ENCODE results near the gene COL21A1.

DNA sequence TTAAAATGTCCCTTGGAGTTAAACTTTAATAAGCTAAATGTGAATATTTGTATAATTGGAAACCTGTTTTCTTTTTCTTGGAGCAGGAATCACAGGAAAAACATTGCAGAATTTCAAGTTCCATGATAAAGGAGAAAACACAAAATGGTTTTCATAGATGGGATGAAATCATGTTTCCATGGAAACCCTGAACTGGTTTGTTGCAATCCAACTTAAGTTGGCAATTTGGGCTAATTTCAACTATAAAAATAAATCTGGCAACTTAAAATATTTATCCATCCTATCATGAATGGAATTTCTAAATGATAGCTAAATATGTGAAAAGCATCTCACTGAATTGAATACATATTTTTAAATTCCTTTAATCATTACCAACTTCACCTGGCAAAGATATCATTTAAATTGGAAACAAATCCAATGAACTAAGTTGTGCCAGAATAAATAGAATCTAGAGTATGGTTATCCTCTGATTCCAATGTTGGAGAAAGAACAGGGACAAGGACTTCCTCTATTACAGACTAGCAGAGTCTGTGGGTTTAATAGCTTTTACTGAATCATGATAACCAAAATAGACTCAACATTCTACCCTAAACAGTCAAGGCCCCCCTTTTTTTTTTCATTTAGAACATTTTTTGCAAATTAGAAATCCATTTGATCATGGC is 33.2 kb downstream of the COL21A1 start:
- TF ChIP-seq POLR2A (IDR thresholded peaks at IDR 0.05; ENCODE audit: low read depth, low read length) (no peak), TAF1 (IDR thresholded peaks at IDR 0.05; ENCODE audit: borderline replicate concordance, low read depth, low read length) (no peak)

All from GM12892 (cell line).